DMS114 treated with DMSO at 0.1 percent for 48 hours (cell line): ENCODE data around the gene GPA33.

Experiments
- DNase-seq: peaks from one replicate; lab custom pipeline; 2025; ENCODE audit not compliant: unreplicated experiment; lab: John Stamatoyannopoulos, UW

GPA33 gene

DNA sequence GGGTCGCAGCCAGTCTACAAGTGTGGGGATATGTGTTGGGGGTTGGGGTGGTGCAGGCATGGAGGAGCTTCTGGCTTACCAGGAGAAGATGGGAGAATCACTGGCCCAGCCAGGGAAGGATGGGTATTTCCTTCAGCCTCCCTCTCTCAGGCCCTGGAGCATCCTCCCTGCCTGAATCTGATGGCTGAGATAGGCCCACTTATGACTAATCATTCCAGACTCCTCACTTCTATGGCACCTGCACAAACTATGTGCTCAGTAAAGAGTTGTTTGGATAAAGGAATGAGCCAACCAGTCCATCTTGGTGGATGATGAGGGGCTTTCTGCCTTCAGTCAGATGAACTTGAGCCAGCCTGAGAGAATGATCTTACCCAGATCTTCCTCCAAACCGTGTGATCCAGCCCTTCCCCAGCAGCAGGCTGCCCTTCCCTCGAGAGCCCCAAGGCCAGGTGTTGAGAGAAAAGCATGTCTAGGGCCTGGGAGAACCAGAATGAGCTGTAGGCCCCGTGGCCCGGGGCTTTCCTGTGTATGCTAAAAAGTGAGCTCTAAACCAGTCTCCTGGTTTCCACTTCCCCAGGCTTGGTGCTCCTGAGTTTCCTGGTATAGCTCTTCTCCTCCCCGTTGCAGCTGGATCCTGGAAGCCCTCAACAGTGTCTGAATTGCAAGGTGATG lies 1.3 kb downstream of the GPA33 start:
- no peak for DNase-seq

DNA sequence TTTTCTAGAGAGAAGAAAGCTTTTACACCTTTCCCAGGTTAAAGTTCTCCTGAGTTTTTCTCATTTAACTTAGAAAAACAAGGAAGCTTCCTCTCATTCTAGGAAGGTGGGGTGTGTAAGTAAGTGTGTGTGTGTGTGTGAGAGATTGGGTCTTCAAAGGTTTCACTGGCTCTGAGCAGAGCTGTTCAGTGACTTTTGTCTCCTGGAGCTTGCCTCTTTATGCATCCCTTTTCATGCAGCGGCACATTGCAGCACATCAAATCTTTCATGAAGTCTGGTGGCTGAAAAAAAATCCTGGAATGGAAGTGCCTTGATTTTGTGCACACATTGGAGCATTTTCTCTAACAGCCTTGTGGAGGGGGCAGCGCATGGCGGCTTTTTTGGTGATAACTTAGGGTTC lies 3.4 kb downstream of the GPA33 start:
- no peak for DNase-seq

DNA sequence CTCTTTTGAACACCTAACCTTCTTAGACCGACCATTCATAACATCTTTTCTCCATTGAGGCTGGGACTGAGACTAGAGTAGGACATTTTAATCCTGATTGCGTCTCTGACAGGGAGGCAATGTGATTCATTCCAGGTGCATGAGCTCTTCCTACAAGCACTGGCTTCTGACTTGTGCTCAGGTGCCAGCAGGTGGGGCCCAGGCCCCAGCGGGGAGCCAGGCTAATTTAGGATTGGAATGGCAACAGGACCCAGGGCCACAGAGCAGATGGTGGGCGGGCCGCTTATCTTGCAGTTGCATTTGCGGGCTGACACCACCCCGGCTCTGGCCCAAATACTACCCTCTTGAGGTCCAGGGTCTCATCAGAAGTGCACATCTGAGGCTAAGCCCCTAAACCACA lies 4.1 kb downstream of the GPA33 start:
- no peak for DNase-seq

DNA sequence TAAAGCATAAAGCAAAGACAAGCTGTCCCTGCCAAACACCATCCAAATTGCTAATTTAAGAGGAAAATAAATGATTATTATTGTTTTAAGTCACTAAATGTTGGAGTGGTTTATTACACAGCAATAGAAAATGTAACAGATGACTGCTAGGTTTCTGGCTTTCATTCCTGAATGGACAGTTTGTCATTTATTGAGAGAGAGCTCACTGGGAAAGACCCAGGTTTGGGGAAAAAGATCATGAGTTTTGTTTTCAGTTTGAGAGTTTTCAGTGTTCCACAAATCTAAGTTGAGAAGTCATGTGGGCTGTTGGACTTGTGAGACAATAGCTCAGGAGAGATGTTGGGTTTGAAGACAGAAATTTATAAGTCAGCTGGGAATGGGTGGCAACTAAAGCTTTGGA lies 5.4 kb downstream of the GPA33 start:
- no peak for DNase-seq

DNA sequence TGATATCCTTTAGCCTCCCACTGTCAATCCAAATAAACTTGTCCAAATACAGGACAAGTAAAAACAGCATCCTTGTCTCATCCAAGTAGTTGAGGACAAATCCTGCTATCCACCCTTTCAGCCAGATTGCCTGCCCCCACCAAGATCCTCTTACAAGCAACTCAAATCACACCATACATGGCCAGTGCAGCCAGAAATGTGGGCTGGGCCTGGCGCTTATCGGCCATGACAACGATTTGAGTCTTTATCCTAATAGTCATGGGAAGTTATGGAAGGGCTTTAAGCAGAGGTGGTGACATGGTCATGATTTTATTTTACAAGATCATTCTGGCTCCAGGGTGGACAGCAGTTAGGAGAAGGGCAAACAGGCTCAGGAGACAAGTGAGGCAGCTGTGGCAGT lies 6.3 kb downstream of the GPA33 start:
- DNase-seq = no peak

DNA sequence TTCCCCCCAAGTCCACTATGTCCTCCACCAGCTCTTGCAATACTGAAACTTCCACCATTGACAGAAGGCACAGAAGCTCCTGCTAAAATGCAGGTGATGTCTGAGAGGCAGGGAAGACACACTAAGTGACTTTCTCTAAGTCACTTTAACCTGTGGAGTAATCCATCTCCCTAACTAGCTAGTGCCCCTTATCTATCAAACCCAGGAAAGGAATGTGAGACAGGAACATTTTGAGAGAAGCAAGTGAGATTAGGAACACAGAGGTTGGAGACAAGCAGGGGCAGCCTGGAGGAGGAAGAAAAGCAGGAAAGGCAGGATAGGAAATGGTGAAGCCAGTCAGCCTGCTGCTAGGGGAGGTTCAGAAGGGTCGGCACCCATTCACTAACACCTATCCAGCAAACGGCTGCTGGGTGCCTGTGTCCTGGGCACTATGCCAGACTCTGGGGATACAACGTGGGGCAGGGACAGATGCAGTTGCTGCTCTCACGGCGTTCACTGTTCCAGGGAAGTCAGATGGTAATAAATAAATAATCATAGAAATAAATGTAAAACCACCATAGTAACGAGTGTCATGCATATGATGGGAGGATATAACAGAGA lies 7.0 kb downstream of the GPA33 start:
- no peak for DNase-seq

DNA sequence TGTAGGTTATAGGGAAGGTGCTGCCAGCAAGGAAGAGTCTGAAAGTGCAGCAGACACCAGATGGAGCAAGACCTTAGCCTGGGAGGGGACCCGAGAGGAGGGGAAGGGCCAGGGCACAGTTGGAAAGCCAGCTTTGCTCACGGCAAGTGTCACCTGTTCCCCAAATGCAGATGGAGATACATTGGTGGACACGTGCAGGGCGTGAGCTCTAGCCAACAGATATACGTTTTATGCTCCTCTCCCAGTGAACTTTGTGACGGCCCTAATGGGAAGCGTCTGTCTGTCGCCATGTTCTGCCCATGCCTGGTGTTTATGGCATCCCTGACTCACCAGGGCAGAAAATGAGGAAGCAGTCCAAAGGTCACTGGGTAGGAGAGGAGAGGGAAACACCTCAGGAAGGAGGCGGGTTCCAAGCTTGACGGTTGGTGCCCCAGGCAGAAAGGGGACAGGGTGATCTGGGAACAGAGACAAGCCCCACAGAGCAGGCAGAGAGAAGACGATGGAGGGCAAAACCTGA lies 7.6 kb downstream of the GPA33 start:
- DNase-seq = no peak

DNA sequence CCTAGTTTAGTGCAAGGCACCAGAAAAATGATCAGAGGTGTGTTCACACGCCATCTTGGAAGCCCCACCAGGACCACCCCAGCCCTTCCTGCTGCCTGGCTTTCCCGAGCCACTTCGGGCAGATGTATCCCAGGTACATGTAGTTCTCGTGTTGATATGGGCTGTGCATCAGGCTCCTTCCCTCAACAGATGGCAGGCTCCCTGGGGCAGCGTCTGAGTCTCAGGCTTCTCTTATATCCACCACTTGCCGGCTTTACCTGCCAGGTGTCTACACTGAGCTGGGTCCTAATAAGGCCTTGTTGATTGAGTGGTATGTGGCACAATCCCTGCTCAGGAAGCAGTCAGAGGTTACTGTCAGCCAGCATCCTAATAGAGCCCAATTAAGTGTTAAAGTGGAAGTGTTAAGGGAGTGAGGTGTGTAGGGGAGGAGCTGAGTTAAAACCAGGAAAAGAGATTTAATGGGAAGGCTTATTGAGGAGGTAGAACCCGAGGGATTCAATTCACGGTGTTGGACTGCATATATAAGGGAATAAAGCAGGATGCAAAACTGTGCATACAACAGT lies 8.5 kb downstream of the GPA33 start:
- DNase-seq = no peak

DNA sequence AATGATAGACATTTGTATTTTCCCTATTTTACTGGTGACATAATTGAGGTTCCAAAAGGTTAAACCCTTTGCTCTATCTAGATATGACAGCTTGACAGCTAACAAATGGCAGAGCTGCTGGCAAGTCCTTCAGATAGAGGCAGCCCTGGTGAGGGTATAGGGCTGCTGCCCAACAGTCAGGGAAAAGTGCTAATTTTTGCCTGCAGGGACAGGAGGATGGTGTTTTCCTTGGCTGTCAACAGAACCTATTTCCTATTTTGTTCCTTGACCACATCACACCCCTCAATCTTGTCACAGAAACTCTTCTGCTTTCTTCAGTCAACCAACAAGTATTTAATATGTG lies 12.3 kb downstream of the GPA33 start:
- no peak for DNase-seq

DNA sequence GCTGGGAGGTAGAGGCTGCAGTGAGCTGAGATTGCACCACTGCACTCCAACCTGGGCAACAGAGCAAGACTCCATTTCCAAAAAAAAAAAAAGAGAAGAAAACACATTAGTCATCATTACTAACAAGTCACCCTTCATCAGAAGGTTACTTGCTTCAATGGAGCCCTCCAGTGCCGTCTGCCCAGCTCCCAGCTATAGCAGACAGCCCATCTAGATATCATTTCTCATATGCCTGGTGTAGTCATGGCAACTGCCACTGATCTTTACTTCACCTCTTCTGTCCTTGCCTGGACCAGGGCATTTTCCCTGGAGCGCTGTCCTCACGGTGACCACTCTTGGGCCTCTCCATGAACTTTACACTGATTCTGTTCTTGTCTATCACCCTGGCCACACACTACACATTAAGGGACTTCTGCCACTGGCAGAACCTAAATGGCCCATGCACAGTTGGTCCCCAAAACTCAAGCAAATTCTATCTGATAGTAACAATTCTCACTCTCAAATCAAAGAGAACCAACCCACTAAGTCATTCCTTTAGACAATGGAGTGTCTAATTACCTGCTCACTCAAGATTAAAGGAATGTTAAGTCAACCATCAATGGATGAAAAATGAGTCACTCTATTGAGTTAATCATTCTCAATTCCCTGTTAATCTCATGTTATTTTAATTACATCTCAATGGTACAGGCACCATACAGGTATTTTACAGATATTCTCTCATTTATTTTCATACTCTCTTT lies 12.9 kb downstream of the GPA33 start:
- no peak for DNase-seq

DNA sequence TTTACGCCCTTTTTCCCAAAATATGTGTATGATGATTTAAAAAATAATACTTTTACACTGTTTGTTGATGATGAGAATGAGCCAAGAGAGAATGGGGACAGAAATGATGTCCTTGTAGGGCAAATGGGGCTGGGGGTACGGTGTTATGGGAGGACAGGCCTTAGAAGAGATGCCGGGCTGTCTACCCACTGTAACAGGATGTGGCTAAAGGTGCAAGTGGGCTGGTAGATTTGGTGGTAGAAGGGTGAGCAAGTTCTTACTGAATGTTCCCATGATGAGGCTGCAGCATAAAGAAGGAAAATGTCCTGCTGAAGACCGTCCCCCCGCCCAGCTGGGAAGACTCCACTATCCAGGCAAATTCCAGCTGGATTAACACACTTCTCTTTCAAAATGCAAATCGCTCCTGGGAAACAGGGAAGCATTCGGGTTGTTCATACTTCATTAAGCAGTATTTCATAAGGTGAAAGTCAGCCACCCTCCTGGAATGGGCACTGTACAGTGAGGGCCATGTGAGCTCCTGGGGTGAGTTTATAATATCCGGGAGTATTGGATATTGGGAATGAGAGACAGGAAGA lies 14.0 kb downstream of the GPA33 start:
- no peak for DNase-seq

DNA sequence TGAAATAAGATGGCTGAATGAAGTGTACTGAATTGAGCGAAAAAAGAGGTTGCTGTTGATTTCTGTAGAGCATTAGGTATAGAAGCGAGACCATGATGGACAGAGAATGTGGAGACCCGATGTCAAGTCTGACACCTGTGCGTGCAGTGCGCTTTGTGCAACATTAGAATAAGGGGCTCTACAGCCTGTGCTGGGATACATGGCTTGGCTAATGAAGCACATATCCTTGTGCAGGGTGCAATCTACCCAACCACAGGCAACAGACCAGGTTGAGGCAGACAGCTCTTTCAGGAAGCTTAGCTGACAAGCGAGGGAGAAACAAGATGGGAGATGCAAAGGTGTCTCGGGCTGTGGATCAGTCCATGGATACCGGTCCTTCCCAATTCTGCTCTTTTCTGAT lies 18.9 kb downstream of the GPA33 start:
- DNase-seq = no peak

DNA sequence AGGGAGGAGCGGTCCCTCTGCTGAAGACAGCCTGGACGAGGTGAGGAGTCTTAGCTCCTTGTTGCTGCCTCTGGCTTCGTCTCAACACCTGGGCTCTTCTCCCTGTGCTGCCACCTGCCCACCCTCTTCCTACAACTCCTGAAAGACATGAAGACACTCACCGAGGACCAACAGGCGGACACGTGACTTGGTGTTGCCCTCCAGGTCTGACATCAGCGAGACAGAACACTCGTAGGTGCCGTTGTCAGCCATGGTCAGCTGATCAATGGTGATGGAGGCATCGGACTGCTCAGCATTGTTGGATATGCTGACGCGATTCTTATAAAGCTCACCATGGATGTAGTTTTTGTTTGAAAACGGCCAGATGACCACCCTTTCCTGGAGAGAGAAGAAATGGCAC lies 21.4 kb downstream of the GPA33 start:
- no peak for DNase-seq

DNA sequence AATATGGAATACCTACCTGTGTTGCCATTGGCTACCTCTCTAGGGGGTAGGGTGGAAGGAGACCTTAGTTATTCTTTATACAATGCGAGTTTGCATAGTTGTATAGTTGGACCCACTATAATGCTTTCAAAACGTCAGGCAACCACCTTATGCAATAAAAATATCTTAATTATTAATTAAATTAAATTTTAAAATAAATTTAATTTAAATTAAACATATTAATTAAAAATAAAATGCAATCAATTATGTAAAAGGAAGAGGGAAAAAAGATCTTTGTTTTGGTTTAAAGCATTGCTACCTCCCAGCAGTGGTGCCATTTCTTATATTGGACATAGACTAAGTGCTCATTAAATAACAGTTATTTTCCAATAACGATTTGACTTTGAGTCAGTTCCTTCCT lies 22.3 kb downstream of the GPA33 start:
- DNase-seq = no peak

DNA sequence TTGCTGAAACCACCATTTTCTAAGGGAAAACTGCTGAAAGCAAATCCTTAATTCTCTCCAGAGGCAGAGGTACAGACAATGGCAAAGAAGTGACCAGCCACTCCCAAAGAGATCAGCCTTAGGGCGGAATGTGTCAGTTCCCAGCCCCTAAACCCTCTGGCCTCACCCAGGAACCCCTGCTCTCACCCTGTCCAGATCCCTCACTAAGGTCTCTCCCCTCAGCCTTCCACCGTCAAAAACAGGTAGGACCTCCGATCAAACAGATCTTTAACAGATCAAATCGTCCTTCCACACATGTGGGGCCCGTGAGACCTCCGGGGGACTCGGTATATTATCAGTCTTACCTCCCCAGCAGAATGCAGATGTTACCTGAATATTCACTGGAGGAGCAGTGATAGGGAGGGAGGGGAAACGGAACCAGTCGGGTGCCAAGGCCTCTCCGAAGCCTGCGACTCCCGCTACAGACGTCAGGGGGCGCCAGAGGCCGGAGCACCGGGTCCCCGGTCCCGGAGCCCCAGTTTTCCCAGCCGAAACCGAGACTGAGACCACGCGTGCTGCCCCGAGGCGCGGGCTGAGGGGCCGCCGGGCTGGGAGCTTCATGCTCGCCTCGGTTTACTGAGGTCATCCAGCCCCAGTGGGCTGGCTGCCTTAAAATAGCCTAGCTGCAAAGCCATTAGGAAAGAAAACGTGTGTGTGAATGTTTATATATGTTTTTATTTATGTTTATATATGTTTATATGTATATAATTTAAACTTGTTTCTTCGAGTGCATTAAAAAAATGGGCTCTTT lies 23.6 kb downstream of the GPA33 start:
- peak; percentile 61 for DNase-seq

DNA sequence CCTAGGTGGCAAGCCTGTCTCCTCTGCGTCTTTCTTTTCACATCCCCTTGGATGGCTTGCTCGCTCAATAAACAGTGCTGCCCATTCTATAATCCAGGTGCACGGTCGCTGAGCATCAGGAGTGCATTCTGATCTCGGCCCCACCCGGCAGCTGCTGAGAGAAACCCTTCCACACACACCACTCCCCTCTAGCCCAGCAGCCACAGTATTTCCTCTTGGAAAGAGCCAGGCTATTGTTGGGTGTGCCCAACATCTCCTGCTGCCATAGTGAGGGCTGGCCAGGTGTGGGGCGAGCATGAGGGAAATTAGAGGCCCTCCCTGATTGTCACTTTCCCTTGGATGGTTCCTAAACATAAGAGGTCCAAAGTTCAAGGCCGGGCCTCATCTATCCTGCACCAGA lies 24.7 kb downstream of the GPA33 start:
- DNase-seq = no peak

DNA sequence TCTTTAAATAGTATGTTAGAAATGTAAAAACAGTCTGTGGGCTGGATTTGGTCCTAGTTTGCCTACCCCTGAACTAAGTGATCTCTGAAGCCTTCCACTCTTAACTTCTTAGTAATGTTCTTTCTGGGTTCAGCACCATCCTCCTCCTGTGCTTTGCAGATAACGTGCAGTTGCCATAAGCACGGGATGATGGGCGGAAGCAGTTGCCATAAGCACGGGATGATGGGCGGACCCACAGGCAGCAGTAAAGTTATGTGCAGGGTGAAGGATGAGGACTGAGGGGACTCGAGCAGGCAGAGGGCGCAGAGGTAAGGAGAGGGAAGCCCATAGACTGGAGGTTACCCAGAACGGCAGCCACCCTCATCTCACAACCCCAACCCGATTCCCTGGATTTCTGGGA lies 25.6 kb downstream of the GPA33 start:
- no peak for DNase-seq

DNA sequence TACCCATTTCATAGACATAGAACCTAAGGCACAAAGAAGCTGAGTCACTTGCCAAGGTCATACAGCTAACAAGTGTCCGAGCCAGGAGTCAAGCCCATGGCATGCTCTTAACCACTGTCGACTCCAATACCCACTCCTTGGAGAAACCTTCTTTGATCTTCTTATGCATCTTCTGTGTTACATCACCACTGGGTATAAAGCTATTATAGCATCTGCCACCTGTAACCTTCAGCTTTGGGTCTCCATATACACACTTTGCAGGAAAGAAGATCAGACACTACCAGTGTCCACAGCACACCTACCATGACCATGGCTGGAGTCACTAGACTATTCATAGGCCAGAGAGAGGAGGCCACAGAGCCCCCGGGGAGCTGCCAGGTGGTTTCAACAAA lies 29.1 kb downstream of the GPA33 start:
- DNase-seq = no peak

DNA sequence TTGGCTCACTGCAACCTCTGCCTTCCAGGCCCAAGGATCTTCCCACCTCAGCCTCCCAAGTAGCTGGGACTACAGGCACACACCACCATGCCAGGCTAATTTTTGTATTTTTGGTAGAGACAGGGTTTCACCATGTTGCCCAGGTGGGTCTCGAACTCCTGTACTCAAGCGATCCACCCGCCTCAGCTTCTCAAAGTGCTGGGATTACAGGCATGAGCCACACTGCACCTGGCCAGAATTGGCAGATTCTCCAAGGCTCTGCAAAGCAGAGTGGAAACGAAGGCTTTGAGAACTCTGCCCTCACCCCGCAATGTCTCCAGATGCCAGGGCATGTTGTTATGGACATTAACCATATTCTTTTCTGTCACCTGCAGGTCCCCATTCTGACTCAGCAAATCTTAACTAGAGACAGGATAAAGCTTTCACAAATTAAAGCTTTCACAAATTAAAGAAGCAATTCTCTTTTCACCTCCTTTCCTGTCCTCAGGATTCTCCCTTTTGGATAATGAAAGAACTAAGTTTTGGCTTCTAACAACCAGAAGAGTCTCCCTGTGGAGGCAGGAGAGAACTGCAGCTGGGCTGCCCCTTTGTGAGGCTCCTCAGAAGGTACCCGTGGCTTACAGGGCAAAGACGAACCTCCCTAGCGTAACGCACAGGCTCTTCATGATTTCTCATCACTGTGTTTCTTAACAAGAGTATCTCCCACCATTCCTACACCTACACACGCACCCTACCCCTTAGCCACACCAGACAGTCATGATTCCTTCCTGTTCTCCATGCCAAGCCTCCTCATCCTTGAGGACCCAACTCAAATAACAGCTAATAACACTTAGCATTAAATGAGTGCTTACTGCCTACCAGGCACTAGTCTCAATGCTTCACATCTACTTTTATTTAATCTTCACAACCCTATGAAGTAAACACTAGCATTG lies 29.8 kb downstream of the GPA33 start:
- DNase-seq = no peak

DNA sequence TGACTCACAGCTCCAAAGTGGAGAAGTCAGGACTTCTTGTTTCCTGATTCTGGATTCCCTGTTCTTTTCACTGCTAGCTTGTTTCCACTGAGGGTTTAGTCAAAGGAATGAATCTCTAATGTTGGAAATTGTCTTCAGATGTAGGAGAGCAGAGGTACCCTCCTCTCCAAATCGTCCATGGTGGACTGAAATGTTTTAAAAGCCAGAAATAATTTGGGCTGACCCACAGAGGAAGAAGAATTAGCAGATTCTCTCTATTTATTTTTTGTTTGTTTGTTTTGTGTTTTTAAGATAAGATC lies 30.4 kb downstream of the GPA33 start:
- DNase-seq = no peak
